Measurements from ENCODE around the gene FDCSP.

Gene FDCSP

GRCh38 chr4:70277121-70277520 is 51.2 kb downstream of the FDCSP start:
- CTCF ChIA-PET: no interaction called here
- Mint-ChIP-seq H3K9me3 (peaks cover 1% of the 10 kb centered on the region), H3K4me1 (no peaks in the 10 kb centered on the region), H3K27ac (no peak overlapping the region), H3K27me3 (no peaks in the 10 kb centered on the region), H3K36me3 (no peaks in the 10 kb centered on the region), H3K4me3 (no peak overlapping the region)
- no peak for DNase-seq

GRCh38 chr4:70280567-70280966 is 54.6 kb downstream of the FDCSP start:
- Mint-ChIP-seq H3K27ac (no peak overlapping the region), H3K9me3 (peaks cover 1% of the 10 kb centered on the region), H3K4me3 (no peak overlapping the region), H3K36me3 (no peaks in the 10 kb centered on the region), H3K4me1 (no peaks in the 10 kb centered on the region), H3K27me3 (no peaks in the 10 kb centered on the region)
- DNase-seq: no peak
- CTCF ChIA-PET: no interaction called here
